CD14-positive monocyte (primary cell): Measurements from ENCODE around the gene FGF6. TPM values are rescaled to one million over a fixed set of nuclear protein-coding genes. Genes with fewer than 3 reads are reported as not detected.

Experiments
- DNase-seq, 3 donors: peaks; one replicate each; pipeline ENCODE4 v3.0.0-alpha.2; 2011 to 2022
- H2AFZ ChIP-seq: 2 replicates; pipeline ENCODE4 v1.6.0; 2012; ENCODE audit warnings: mild to moderate bottlenecking, low read depth, low read length, inconsistent platforms; ENCODE audit not compliant: insufficient read depth, poor library complexity, severe bottlenecking
- H3K27ac ChIP-seq, 2 donors: 1 replicate in 1 of 2; 2 replicates in 1 of 2; pipeline ENCODE4 v1.5.1; 2012 to 2013; ENCODE audit warnings: low read length in 2 of 2, control low read depth in 1 of 2, inconsistent platforms in 1 of 2, low read depth in 1 of 2, mild to moderate bottlenecking in 1 of 2
- H3K27me3 ChIP-seq, 2 donors: one replicate each; pipeline versions ENCODE4 v1.6.0 to v1.6.1; 2011 to 2013; ENCODE audit warnings: low read length in 2 of 2; ENCODE audit not compliant: control insufficient read depth in 2 of 2, insufficient read depth in 2 of 2
- H3K36me3 ChIP-seq, 2 donors: replicated peaks in 1 of 2; 1 replicate in 1 of 2; 2 replicates in 1 of 2; pipeline versions ENCODE4 v1.5.1 to v1.6.1; 2012 to 2013; ENCODE audit warnings: low read length in 2 of 2, control low read depth in 1 of 2, inconsistent platforms in 1 of 2, mild to moderate bottlenecking in 1 of 2; ENCODE audit not compliant: insufficient read depth in 2 of 2, control insufficient read depth in 1 of 2
- H3K4me1 ChIP-seq, 2 donors: 1 replicate in 1 of 2; 2 replicates in 1 of 2; pipeline versions ENCODE4 v1.5.1 to v1.6.1; 2012 to 2013; ENCODE audit warnings: low read length in 2 of 2, control low read depth in 1 of 2, inconsistent platforms in 1 of 2, mild to moderate bottlenecking in 1 of 2, moderate library complexity in 1 of 2; ENCODE audit not compliant: insufficient read depth in 2 of 2, control insufficient read depth in 1 of 2
- H3K4me2 ChIP-seq: replicated peaks from 2 replicates; pipeline ENCODE3; 2012; ENCODE audit warnings: low read length, moderate library complexity, mild to moderate bottlenecking; ENCODE audit not compliant: poor library complexity, severe bottlenecking; ENCODE audit errors: extremely low read depth
- H3K4me3 ChIP-seq, 3 experiments: fragments of 200-600 bp in 1 of 3; sonication (generic) in 1 of 3; replicated peaks in 1 of 3; 1 replicate in 2 of 3; 2 replicates in 1 of 3; pipeline ENCODE4 v1.5.1; 2011 to 2013; ENCODE audit warnings: low read length in 3 of 3, mild to moderate bottlenecking in 3 of 3, control low read depth in 2 of 3, low read depth in 2 of 3, inconsistent platforms in 1 of 3, moderate library complexity in 1 of 3
- H3K79me2 ChIP-seq: 2 replicates; pipeline ENCODE4 v1.6.0; 2012; ENCODE audit warnings: mild to moderate bottlenecking, control low read depth, inconsistent platforms, low read length, moderate library complexity; ENCODE audit not compliant: insufficient read depth
- H3K9ac ChIP-seq: 2 replicates; pipeline ENCODE4 v1.6.0; 2017; ENCODE audit warnings: low read length, mild to moderate bottlenecking; ENCODE audit not compliant: insufficient read depth, poor library complexity, severe bottlenecking
- H3K9me3 ChIP-seq, 2 donors: replicated peaks in 1 of 2; 1 replicate in 1 of 2; 2 replicates in 1 of 2; pipeline versions ENCODE4 v1.5.1 to v1.6.1; 2012 to 2013; ENCODE audit warnings: low read length in 2 of 2, control low read depth in 1 of 2; ENCODE audit not compliant: control insufficient read depth in 1 of 2, insufficient read depth in 1 of 2
- H4K20me1 ChIP-seq: 2 replicates; pipeline ENCODE4 v1.6.0; 2012; ENCODE audit warnings: mild to moderate bottlenecking, low read length, control low read depth, moderate library complexity; ENCODE audit not compliant: insufficient read depth
- H3K27ac Mint-ChIP-seq, 7 donors: one replicate each; pipeline ENCODE4 v1.8.0; 2020; ENCODE audit warnings: mild to moderate bottlenecking in 7 of 7, mixed read lengths in 7 of 7, moderate library complexity in 6 of 7, inconsistent platforms in 2 of 7
- H3K27me3 Mint-ChIP-seq, 3 donors: one replicate each; pipeline ENCODE4 v1.8.0; 2021 to 2022; ENCODE audit warnings: low read depth in 3 of 3, mild to moderate bottlenecking in 3 of 3, mixed read lengths in 3 of 3, moderate library complexity in 3 of 3, inconsistent platforms in 1 of 3
- H3K36me3 Mint-ChIP-seq, 2 donors: one replicate each; pipeline ENCODE4 v1.8.0; 2020; ENCODE audit warnings: mixed read lengths in 2 of 2, inconsistent platforms in 1 of 2, mild to moderate bottlenecking in 1 of 2
- H3K4me1 Mint-ChIP-seq: one replicate; pipeline ENCODE4 v1.8.0; 2020; ENCODE audit warnings: mild to moderate bottlenecking, mixed read lengths
- H3K4me3 Mint-ChIP-seq, 2 donors: one replicate each; pipeline ENCODE4 v1.8.0; 2020; ENCODE audit warnings: mild to moderate bottlenecking in 2 of 2, mixed read lengths in 2 of 2, moderate library complexity in 1 of 2
- H3K9me3 Mint-ChIP-seq, 7 donors: one replicate each; pipeline ENCODE4 v1.8.0; 2020 to 2022; ENCODE audit warnings: mixed read lengths in 7 of 7, mild to moderate bottlenecking in 6 of 7, moderate library complexity in 6 of 7, inconsistent platforms in 2 of 7
- CTCF ChIP-seq: fragments of 200-600 bp; IDR thresholded peaks from one replicate; pipeline ENCODE4 v1.8.0; 2022; ENCODE audit warnings: antibody characterized with exemption, mild to moderate bottlenecking
- whole genome bisulfite sequencing: methylation state at CpG from one replicate; pipeline ENCODE4 v1.1.5; 2013; ENCODE audit warnings: missing lambda C conversion rate; ENCODE audit not compliant: insufficient coverage; 5-methylcytosine and 5-hydroxymethylcytosine counted together
- intact Hi-C, 2 donors: fragments of 100-400 bp; cut with micrococcal nuclease; formaldehyde crosslinking; loops; one replicate each; pipeline versions ENCODE4 v1.15.0 to v1.15.1; 2023
- polyA plus RNA-seq, 3 donors: library from polyadenylated mRNA; depleted of rRNA in 1 of 3; unstranded in 2 of 3; stranded (reverse) in 1 of 3; fragments of 300-500 nt in 2 of 3; fragments of >200 nt in 1 of 3; fragmentation: Illumina TruSeq in 2 of 3; gene quantifications; 1 replicate in 2 of 3; 2 replicates in 1 of 3; pipeline ENCODE4 v1.2.3, GENCODE V29; 2012 to 2021

Gene FGF6
- polyA plus RNA-seq, 3 donors, result not detected

DNA sequence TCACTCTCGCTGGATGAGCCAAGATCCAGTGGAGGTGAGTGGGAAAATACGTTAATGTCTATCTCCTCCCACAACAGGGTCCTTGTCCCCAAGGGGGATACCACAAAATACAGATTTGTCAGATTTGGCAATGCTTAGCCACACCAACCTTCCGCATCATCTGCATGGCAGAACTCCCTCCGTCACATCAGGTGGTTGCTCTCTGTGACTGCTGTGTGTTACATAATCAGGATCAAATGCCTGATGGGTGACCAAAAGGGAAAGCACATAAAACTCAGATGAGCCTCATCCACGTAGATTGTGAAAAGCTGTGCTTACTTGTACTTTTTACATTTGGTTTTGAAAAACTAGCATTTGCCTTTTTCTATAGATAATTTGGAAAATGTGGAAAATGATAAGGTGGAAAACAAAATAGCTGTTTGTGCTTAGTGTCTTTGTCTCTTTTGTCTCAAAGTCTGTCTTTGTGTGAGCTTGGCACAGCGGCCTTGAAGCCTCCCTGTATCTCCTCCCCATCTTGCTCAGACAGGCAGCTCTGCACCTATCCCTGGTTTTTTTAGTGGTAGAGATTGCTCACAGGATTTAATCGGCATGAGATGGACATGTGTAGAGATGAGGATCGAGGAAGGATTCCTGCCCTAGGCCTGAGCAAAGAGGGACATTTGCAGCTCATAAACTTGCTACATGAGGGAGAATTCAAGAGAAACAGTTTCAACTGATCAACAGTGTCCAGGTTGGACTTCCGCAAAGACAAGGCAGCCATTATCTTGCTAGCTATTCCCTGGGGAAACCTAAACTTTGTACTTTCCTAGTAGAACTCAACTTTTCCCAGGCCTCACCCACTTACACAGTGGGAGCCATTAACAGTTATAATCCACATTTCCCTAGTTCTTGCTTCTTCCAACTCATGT, 3.6 kb upstream of the FGF6 start:
- intact Hi-C loops, result no loop called here
- peaks cover 3 to 12% of the 10 kb centered on the region in 2 donors for H3K27me3 ChIP-seq
- Mint-ChIP-seq H3K27me3 (peaks cover 23 to 33% (median 28%) of the 10 kb centered on the region in 3 donors), H3K9me3 (peaks cover 0 to 10% (median 3%) of the 10 kb centered on the region in 7 donors), H3K36me3 (no peaks in the 10 kb centered on the region), H3K27ac (no peak overlapping the region), H3K4me1 (peaks cover 19% of the 10 kb centered on the region), H3K4me3 (peak overlapping the region in 1 of 2 donors; percentile 18)
- WGBS, result 100% methylated on average over 3 of the region's 9 CpGs
- no peaks in the 10 kb centered on the region for H3K9me3 ChIP-seq
- H3K36me3 ChIP-seq, result no peaks in the 10 kb centered on the region
- H3K4me3 ChIP-seq, result no peak overlapping the region
- no peak overlapping the region for H2AFZ ChIP-seq
- no peak overlapping the region for H3K4me2 ChIP-seq
- no peak for TF ChIP-seq CTCF
- no peak overlapping the region for H3K9ac ChIP-seq
- H4K20me1 ChIP-seq, result no peaks in the 10 kb centered on the region
- H3K4me1 ChIP-seq, result peaks cover 0 to 8% of the 10 kb centered on the region in 2 donors
- H3K79me2 ChIP-seq, result no peaks in the 10 kb centered on the region
- DNase-seq, result peak in 1 of 3 donors; percentile 33
- H3K27ac ChIP-seq, result no peak overlapping the region

GRCh38 chr12:4448371-4448940, 2.8 kb upstream of the FGF6 start:
- intact Hi-C loops, result no loop called here
- Histone ChIP-seq H3K36me3 (no peaks in the 10 kb centered on the region), H3K9ac (no peak overlapping the region), H3K4me2 (no peak overlapping the region), H3K27ac (no peak overlapping the region), H3K79me2 (no peaks in the 10 kb centered on the region), H2AFZ (no peak overlapping the region), H4K20me1 (no peaks in the 10 kb centered on the region), H3K27me3 (peaks cover 3 to 8% of the 10 kb centered on the region in 2 donors), H3K9me3 (no peaks in the 10 kb centered on the region), H3K4me3 (no peak overlapping the region), H3K4me1 (peaks cover 0 to 10% of the 10 kb centered on the region in 2 donors)
- Mint-ChIP-seq H3K4me1 (peaks cover 20% of the 10 kb centered on the region), H3K27me3 (peaks cover 20 to 35% (median 28%) of the 10 kb centered on the region in 3 donors), H3K4me3 (no peak overlapping the region), H3K27ac (no peak overlapping the region), H3K9me3 (peaks cover 0 to 3% (median 0%) of the 10 kb centered on the region in 7 donors), H3K36me3 (no peaks in the 10 kb centered on the region)
- no peak for DNase-seq
- no peak for TF ChIP-seq CTCF
- WGBS, result 100% methylated on average over 2 of the region's 6 CpGs
